Measurements from ENCODE around the gene GAL3ST2. TPM values are rescaled to one million over a fixed set of nuclear protein-coding genes. Genes with fewer than 3 reads are reported as not detected.

The GAL3ST2 gene
- polyA plus RNA-seq, 1 donor from 2014 or later, result not detected

DNA sequence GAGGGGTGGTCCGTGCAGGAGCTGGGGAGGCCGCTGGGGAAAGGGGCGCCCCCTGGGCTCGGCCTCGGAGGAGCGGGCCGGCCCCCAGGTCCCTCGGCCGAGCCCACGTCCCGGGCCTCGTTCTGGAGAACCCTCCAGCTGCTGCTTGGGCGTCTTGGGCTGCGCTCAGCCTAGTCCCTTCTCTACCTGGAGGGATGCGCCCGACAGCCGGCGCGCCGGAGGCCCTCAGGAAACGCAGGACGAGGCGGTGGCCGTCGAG is 42.5 kb upstream of the GAL3ST2 start:
- TF ChIP-seq, protein P1, sequence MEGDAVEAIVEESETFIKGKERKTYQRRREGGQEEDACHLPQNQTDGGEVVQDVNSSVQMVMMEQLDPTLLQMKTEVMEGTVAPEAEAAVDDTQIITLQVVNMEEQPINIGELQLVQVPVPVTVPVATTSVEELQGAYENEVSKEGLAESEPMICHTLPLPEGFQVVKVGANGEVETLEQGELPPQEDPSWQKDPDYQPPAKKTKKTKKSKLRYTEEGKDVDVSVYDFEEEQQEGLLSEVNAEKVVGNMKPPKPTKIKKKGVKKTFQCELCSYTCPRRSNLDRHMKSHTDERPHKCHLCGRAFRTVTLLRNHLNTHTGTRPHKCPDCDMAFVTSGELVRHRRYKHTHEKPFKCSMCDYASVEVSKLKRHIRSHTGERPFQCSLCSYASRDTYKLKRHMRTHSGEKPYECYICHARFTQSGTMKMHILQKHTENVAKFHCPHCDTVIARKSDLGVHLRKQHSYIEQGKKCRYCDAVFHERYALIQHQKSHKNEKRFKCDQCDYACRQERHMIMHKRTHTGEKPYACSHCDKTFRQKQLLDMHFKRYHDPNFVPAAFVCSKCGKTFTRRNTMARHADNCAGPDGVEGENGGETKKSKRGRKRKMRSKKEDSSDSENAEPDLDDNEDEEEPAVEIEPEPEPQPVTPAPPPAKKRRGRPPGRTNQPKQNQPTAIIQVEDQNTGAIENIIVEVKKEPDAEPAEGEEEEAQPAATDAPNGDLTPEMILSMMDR (IDR thresholded peaks at IDR 0.05; ENCODE audit: poor library complexity, severe bottlenecking), result peak; percentile 9
- no peak for TF ChIP-seq RAD21 (conservative IDR thresholded peaks at IDR 0.05)
- TF ChIP-seq, protein P2, sequence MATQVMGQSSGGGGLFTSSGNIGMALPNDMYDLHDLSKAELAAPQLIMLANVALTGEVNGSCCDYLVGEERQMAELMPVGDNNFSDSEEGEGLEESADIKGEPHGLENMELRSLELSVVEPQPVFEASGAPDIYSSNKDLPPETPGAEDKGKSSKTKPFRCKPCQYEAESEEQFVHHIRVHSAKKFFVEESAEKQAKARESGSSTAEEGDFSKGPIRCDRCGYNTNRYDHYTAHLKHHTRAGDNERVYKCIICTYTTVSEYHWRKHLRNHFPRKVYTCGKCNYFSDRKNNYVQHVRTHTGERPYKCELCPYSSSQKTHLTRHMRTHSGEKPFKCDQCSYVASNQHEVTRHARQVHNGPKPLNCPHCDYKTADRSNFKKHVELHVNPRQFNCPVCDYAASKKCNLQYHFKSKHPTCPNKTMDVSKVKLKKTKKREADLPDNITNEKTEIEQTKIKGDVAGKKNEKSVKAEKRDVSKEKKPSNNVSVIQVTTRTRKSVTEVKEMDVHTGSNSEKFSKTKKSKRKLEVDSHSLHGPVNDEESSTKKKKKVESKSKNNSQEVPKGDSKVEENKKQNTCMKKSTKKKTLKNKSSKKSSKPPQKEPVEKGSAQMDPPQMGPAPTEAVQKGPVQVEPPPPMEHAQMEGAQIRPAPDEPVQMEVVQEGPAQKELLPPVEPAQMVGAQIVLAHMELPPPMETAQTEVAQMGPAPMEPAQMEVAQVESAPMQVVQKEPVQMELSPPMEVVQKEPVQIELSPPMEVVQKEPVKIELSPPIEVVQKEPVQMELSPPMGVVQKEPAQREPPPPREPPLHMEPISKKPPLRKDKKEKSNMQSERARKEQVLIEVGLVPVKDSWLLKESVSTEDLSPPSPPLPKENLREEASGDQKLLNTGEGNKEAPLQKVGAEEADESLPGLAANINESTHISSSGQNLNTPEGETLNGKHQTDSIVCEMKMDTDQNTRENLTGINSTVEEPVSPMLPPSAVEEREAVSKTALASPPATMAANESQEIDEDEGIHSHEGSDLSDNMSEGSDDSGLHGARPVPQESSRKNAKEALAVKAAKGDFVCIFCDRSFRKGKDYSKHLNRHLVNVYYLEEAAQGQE (IDR thresholded peaks at IDR 0.05; ENCODE audit: borderline replicate concordance), result no peak
- TF ChIP-seq MXI1 (conservative IDR thresholded peaks at IDR 0.05; ENCODE audit: poor library complexity, severe bottlenecking), result no peak
- no peak for TF ChIP-seq SMC3 (conservative IDR thresholded peaks at IDR 0.05; ENCODE audit: poor library complexity)
- no peak for TF ChIP-seq POLR2AphosphoS5 (IDR thresholded peaks at IDR 0.05)
- TF ChIP-seq TAF1 (IDR thresholded peaks at IDR 0.05; ENCODE audit: low read depth), result no peak
- no peak for TF ChIP-seq EP300 (conservative IDR thresholded peaks at IDR 0.05; ENCODE audit: poor library complexity, severe bottlenecking)
- H2AFZ ChIP-seq (ENCODE audit: low read depth, low read length), result peak overlapping the region; percentile 65
- H3K27ac ChIP-seq (ENCODE audit: low read length), result peak overlapping the region; percentile 45

DNA sequence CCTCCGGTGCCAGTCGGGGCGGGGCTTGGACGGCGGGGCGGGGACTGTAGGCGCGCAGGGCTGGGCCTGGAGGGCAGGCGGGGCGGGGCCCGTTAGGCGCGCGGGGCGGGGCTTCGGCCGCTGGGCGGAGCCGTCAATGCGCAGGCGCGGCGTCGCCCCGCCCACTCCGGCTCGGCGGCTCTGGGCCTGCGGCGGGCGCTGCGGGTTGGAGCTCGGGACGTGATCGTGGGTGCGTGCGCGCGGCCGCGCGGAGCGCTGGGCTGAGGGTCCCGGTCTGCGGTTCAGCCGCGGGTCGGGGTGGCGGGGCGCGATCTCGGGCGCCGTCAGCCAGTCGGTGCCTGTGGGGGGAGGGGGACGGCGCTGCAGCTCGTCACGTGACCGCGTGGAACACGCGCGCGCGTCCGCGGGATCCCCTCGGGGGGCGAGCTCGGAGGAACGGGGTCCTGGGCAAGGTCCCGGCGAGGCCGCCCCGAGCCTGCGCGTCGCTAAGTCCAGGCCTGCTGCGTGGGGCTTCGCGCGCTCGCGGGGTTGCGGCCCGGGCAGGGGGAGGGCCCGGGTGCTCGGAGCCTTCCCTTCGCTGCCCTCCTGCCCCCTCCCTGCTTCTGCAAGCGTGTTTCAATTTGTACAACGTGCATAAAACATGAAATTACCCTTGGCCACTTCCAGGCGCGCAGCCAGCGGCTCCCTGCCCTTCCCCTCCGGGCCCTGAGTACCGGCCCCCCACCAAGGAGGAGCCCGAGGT is 42.0 kb upstream of the GAL3ST2 start, which contains the start of gene D2HGDH:
Gene D2HGDH (plus strand): TSS at position 164 of the 742 bp plus-strand sequence. CDS start 595 bp downstream, outside the sequence.
- Histone ChIP-seq H3K27ac (ENCODE audit: low read length) (peak within 1 kb of the TSS; percentile 79), H3K79me2 (replicated peaks; ENCODE audit: insufficient read depth, low read length) (no peaks in the 10 kb centered on the region)
- TF ChIP-seq TAF1 (IDR thresholded peaks at IDR 0.05; ENCODE audit: low read depth) (no peak), EP300 (conservative IDR thresholded peaks at IDR 0.05; ENCODE audit: poor library complexity, severe bottlenecking) (peak; percentile 75), POLR2AphosphoS5 (IDR thresholded peaks at IDR 0.05) (peak; percentile 85), MXI1 (conservative IDR thresholded peaks at IDR 0.05; ENCODE audit: poor library complexity, severe bottlenecking) (peak; percentile 84)
- TF ChIP-seq, protein P2 (IDR thresholded peaks at IDR 0.05; ENCODE audit: borderline replicate concordance), result no peak

More for the DNA sequence above, 42.5 kb upstream of the GAL3ST2 start:
- H4K20me1 ChIP-seq (ENCODE audit: insufficient read depth), result no peaks in the 10 kb centered on the region
- no peak overlapping the region for H3K4me2 ChIP-seq (ENCODE audit: low read length)
- no peaks in the 10 kb centered on the region for H3K79me2 ChIP-seq (replicated peaks; ENCODE audit: insufficient read depth, low read length)
- no peaks in the 10 kb centered on the region for H3K27me3 ChIP-seq (ENCODE audit: insufficient read depth, low read depth, low read length)
- no peaks in the 10 kb centered on the region for H3K9me3 ChIP-seq (ENCODE audit: low read length)
- H3F3A ChIP-seq (ENCODE audit: insufficient read depth, low read length, poor library complexity, severe bottlenecking), result no peaks in the 10 kb centered on the region
- peak overlapping the region; percentile 97 for H3K4me3 ChIP-seq (ENCODE audit: low read length)
- H3K36me3 ChIP-seq (ENCODE audit: insufficient read depth, low read length), result no peaks in the 10 kb centered on the region
- H3K9me2 ChIP-seq (ENCODE audit: insufficient read depth, low read length), result no peaks in the 10 kb centered on the region
- H3K9ac ChIP-seq (ENCODE audit: low read length), result peak overlapping the region; percentile 82

More for the DNA sequence above, 42.0 kb upstream of the GAL3ST2 start, which contains the start of gene D2HGDH:
- Histone ChIP-seq H3K9ac (ENCODE audit: low read length) (peak within 1 kb of the TSS; percentile 82), H3K9me3 (ENCODE audit: low read length) (no peaks in the 10 kb centered on the region), H3K27me3 (ENCODE audit: insufficient read depth, low read depth, low read length) (no peaks in the 10 kb centered on the region), H3K9me2 (ENCODE audit: insufficient read depth, low read length) (no peaks in the 10 kb centered on the region), H4K20me1 (ENCODE audit: insufficient read depth) (no peaks in the 10 kb centered on the region), H3K36me3 (ENCODE audit: insufficient read depth, low read length) (no peaks in the 10 kb centered on the region), H3F3A (ENCODE audit: insufficient read depth, low read length, poor library complexity, severe bottlenecking) (no peaks in the 10 kb centered on the region), H2AFZ (ENCODE audit: low read depth, low read length) (peak within 1 kb of the TSS; percentile 65), H3K4me2 (ENCODE audit: low read length) (peak within 1 kb of the TSS; percentile 38), H3K4me3 (ENCODE audit: low read length) (peak within 1 kb of the TSS; percentile 97)

Data from neural cell (in vitro differentiated cells).